Measurements from ENCODE around the gene TRAF3IP1. TPM values are rescaled to one million over a fixed set of nuclear protein-coding genes. Genes with fewer than 3 reads are reported as not detected.
"Not testable (repeated sequence)": the region's sequence is repeated elsewhere in the genome, so short reads cannot be mapped to it uniquely, and the experiment has no call there.

TRAF3IP1 gene
- total RNA-seq, 1 experiment from 2014 or later: 7.4 TPM

DNA sequence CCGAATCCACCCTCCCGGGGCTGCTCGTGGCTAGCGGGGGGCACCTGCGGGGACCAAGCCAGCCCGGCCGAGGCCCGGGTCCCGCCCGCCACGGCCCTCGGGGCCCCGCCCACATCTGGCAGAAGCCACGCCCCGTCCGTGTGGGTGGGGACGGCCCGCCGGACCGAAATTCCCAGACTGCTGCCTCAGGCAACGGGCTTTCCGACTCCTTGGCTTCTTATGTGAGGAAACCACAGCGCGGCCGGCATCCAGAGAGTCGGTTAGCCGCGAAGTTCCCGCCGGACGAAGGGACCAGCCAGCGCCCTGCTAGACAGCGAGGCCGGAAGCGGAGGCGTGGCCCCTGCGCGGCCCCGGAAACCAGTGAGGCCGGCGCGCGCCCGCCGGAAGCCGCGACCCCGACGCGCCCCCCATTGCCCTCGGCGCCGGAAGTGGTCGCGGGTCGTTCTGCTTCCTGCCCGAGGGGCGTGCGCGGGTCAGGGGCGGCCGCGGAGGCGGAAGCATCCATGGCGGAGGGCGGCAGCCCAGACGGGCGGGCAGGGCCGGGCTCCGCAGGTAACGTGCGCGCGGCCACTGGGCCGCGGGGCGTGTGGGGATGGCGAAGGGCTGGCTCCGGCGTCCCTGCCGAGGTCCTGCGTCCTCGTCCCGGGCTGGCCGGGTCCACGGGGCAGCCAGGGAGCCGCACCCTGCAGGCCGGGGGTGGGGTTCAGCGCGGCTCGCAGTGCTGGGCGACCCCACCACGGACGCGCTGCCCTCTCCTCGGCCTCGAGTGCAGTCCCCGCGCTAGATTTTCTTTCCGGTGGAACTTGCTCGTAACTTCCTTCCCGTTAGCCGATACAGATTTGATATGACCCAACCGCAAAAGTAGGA, 106.5 kb downstream of the TRAF3IP1 start, which contains the start of gene ASB1:
Gene ASB1, plus strand, starts transcription at position 360 of the 867 bp plus-strand sequence. Its CDS starts 144 bp downstream, at position 504.
- peak; percentile 80 for DNase-seq (ENCODE audit: low spot score)

DNA sequence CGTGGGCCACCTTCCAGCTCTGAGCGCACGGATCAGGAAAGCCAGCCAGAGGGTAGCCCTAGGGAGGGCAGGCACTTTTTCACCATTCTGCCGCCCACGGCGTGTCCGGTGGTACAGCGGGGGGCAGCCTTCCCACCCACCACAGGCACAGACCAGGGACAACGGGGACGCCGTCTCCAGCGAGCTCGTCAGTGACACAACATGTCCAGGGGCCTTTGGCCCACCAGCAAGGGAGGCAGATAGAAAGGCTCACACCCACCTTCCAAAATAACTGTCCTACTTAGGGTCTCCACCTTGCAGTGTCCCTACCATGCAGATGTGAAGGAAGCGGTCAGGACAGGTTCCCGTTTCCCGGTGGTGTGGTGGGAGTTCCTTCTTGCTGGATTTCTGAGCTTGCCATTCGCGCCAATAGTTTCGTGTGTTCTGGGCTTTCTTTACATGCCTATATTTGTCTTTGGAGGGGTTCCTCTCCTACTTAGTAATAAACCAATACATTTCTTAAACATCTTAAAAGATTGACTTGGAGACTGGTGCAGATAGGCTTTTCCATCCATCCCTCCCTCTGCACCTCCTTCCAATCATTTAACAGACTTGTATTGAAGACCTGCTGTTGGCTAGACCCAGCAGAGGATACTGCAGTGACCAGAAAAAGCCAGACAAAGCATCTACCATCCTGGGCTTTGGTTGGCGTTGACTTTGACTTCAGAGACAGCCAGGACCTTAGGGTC, 107.3 kb downstream of the TRAF3IP1 start:
- DNase-seq (ENCODE audit: low spot score): no peak

DNA sequence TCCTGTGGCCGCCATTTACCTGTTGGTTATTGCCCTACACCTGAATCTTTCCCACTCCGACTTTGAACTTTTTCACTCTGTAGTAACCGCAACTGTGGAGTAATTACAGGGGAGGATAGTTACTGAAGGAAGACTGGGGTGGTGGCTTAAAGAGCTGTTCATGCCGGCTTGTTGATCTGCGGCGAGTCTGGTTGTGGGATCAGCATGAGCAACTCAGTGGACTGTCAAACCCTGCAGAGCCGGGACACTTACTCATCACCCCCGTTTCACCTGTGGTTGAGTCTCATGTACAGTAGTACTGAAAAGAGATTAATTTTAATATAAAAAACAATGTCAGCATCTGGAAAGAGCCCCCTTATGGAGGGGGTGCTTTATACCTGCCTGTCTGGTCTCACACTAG, 108.5 kb downstream of the TRAF3IP1 start:
- DNase-seq (ENCODE audit: low spot score): no peak

DNA sequence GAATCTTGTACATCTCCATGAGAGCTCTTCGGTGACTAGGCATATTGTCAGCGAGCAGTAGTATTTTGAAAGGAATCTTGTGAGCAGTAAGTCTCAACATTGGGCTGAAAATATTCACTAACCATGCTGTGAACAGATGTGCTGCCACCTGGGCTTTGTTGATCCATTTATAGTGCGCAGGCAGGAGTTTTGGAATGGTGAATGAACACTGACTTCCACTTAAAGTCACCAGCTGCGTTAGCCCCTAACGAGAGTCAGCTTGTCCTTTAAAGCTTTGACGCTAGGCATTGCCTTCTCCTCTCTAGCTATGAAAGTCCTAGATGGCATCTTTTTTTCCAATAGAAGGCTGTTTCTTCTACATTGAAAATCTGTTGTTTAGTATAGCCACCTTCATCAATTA, 110.5 kb downstream of the TRAF3IP1 start:
- DNase-seq (ENCODE audit: low spot score): no peak

DNA sequence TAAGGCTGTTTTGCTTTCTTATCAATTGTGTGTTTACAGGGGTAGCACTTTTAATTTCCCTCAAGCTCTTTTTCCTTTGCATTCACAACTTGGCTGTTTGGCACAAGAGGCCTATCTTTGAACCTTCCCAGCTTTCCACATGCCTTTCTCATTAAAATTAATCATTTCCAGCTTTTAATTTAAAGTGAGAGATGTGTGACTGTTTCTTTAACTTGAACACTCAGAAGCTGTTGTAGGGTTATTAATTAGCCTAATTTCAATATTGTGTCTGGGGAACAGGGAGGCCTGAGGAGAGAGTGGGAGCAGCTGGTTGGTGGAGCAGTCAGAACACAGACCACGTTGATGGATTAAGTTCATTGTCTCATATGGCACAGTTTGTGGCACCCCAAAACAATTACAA, 111.1 kb downstream of the TRAF3IP1 start:
- DNase-seq (ENCODE audit: low spot score): no peak

DNA sequence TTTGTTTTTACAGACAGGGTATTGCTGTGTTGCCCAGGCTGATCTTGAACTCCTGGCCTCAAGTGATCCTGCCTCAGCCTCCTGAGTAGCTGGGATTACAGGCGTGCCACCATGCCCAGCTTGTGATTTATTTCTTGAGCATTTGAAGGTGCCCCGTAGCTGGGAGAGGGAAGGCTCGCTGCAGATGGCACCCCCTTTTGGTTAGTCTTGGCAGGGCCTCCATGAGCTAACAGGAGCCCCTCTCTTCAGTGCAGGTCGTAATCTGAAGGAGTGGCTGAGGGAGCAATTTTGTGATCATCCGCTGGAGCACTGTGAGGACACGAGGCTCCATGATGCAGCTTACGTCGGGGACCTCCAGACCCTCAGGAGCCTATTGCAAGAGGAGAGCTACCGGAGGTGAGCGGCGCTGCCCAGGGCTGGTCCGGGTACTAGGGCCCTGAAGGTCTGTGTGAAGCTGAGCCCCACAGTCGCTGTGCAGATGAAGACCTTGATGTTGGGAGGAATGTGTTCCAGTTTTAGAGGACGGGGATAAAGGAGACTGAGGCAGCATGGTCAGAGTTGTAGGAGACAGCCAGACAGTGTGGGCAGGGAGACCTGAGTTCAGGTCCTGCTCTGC, 113.1 kb downstream of the TRAF3IP1 start:
- DNase-seq (ENCODE audit: low spot score): no peak

DNA sequence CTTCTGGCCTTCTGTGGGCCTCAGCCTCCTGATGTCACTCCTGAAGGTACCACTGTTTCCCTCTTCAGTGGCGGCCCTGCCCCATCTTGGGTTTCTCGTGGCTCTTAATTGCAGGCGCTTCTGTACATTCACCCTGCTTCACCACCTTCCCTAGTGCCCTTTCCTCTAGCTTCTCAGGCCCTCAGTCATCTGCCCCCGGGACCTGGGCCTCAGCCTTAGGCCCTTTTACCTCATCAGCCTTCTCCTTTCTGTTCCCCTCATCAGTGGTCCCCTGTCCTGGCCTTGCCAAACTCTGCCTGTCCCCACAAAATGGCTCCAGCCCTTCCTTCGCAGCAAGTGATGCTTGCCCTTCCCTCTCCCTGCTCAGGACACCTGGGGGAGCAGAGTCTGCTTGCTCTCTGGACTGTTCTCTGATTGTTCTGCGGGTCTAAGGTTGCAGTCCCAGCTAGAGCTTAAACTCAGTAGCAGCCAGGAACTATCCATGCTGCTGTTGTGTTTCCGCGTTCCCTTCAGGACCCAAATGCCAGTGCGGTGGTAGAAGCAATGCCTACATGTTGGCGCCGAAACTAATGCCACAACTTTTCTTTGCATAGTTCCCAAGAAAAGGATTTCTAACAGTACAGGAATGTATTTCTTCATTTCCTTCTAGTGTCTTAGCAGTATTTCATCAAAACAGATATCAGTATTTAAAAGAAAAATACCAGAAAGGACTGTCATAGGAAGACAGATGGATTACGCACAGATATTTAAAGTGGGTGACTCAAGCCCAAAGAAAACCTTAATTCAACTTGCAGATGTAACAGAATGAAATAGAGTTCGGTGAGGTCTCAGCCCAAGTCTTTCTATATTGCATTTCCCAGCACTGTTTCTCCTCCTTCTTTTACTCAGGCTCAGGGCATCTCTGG, 113.9 kb downstream of the TRAF3IP1 start:
- DNase-seq (ENCODE audit: low spot score): no peak

DNA sequence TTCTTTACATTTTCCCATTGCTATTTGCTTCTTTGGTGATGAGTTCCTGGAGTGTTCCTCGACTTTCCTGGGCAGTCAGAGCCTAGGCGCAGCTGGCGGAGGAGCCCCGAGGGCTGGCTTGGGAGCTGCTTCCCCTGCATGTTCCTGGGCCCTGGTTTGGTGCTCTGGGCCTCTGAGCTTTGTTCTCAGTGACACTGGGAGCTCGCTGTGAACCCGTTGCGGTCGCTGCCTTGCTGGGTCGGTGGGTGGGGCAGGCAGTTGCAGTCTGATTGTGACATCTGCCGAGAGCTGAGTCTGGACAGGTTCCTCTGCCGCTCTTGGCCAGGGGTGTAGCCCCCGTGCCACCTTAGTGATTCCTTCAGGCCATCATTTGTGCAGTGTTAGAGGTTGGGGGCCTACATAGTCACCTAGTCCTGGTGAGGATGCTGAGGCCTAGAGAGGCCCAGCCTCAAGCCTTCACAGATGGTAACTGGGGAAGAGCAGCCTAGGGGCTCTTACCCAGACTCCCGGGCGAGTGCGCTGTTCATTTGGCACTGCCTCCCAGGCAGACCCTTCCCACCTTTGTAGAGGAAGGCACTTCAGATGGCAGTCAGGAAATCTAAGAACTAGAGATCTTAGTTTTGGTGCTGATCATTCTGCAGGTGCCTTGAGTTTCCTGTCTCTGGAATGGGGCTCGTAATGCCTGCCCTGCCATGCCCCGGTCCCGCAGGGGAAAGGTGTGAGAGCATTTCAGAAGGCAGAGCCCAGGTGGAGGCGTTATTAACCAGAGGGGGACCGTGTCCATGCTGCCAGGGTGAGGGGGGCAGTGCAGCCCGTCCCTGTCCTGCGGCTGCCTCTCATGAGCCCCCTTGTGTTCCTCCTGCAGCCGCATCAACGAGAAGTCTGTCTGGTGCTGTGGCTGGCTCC, 114.8 kb downstream of the TRAF3IP1 start:
- DNase-seq (ENCODE audit: low spot score): no peak

DNA sequence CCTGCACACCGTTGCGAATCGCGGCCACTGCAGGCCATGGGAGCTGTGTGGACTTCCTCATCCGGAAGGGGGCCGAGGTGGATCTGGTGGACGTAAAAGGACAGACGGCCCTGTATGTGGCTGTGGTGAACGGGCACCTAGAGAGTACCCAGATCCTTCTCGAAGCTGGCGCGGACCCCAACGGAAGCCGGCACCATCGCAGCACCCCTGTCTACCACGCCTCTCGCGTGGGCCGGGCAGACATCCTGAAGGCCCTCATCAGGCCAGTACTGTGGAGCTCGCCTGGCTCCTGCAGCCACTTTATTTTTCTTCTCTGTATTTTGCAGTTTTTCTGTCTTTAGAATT, 115.4 kb downstream of the TRAF3IP1 start:
- no peak for DNase-seq (ENCODE audit: low spot score)

DNA sequence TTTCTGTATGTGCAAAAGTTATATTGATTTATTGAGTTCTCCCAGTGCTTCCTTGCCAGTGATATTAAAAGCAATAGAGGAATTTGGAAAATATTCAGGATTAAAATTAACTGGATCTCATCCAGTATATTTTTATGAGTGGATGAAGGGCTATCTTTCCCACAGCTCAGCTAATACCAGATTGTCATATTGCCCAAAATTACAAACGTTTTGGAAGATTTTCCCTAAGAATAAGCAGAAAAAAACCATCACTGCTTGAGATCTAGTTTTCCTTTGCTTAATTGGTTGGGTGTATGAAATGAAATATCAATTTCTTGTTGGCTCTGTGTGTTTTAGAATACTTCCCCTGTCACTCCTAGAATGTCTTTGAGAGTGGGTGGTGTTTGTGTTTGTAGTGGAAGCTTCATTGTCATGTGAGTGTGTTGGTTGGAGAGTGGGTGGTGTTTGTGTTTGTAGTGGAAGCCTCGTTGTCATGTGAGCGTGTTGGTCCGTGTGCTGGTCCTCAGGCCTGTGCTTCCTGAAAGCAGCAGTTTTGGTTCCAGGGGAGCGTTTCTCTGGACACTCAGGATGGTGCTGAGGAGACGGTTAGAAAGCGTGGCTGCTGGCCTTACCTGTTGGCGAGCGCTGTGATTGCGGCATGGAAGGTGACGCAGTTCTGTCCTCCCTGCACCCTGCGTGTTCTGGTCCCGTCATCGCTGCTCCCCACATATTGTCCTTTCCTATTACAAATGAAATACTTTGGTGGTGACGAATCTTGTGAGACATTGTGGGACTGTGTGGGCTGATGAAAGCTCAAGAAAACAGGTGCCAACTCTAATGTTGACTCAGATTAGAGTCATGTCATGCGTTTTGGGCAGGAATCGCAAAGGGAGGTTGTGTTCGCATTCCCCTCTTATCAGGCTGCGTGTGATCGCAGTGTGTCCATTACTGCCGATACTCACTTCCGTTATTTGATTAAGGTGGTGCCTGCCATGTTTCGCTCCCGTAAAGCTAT, 118.8 kb downstream of the TRAF3IP1 start:
- DNase-seq (ENCODE audit: low spot score): peak; percentile 79

DNA sequence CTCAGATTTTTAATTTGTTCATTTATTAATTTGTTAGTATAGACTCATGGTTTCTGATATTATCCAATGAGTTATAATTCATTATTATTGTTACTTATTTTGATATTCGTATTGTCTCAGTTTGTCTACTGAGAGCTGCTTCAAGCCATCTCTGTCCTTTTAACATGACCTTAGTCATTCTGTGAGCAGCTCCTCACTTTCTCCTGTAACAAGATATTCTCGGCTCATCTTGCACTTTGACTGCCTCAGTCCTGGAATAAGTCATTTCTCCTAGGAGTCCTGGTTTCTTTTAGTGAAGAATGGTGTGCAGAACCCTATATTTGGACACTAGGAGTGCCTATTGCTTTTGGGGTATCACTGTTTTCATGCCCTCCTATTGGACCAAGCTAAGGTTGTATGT, 119.6 kb downstream of the TRAF3IP1 start:
- DNase-seq (ENCODE audit: low spot score): no peak

DNA sequence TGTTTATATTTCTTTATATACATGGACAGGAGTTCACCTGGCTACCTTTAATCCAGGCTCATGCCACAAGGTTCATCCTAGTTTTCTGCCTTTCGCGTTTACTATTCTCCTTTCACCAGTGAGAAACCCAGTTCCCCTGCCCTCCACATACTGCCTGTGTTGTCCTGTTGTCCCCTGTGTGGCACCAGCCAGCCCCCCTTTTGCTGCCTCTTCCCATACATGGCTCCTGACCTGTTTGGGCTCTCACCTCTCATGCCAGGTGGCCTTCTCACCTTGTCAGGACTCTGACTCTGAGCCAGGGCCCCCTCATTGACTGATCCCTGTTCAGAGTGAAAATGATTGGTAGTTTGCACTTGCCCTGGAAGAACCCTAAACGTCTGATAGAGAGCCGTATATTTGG, 120.0 kb downstream of the TRAF3IP1 start:
- no peak for DNase-seq (ENCODE audit: low spot score)

DNA sequence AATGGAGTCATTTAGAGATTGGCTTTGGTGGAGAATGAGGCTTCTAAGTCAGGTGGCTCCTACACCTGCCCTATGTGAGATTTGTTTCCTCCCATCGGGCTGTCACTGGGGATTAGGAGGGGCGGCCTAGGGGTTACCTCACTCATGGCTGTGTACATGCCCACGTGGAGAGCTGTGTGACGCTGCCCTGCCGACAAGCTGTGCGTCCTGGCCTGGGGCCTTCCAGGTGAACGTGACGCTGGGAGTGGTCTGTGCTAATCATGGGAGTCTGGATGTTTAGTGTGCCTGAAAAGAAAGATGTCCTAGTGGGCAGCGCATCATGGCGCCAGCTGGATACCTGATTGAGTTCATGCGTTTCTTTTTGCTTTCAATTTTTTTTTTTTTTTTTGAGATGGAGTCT, 120.4 kb downstream of the TRAF3IP1 start:
- no peak for DNase-seq (ENCODE audit: low spot score)

DNA sequence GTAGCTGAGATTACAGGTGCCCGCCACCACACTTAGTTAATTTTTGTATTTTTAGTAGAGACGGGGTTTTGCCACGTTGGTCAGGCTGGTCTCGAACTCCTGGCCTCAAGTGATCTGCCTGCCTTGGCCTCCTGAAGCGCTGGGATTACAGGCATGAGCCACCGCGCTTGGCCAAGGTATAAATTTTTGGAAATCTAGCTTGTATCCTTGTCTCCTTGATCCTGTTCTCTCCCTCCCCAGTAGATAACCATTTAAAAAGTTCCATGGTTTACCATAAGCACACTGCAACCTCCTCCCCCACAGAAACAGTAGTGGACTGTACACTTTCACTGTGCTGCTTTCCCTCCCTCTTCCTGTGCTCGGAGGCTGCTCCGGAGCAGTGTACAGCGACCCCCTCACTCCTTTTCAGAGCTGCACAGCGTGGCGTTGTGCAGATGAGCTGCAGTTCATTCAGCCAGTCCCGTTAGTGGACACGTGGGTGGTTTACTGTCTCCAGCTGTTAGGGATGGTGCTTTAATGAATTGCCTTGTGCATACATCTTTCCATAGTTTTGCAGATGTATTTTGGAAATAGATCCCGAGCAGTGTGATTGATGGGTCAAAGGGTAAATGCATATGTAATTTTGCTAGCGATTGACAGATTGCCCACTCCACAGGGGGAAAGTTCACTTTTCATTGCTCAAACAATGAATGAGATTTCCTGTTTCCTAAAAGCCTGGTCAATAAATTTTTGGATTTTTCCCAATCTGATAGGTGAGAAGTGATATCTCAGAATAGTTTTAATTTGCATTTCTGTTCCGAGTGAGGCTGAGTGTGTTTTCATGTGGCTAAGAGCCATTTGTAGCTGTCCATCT, 121.2 kb downstream of the TRAF3IP1 start:
- DNase-seq (ENCODE audit: low spot score): no peak

DNA sequence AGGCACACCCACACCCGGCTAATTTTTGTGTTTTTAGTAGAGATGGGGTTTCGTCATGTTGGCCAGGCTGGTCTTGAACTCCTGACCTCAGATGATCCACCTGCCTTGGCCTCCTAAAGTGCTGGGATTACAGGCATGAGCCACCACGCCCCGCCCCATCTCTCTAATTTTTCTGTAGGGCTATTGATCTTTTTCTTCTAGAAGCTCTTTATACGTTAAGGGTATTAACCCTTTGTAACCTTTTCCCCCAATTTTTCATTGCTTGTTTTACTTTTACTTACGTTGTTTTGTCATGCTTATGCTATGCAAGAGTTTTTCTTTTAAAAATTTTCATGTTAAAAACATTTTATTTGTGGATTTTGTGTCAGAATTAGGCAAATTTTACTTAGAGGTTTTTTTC, 121.9 kb downstream of the TRAF3IP1 start:
- DNase-seq (ENCODE audit: low spot score): not testable (repeated sequence)

DNA sequence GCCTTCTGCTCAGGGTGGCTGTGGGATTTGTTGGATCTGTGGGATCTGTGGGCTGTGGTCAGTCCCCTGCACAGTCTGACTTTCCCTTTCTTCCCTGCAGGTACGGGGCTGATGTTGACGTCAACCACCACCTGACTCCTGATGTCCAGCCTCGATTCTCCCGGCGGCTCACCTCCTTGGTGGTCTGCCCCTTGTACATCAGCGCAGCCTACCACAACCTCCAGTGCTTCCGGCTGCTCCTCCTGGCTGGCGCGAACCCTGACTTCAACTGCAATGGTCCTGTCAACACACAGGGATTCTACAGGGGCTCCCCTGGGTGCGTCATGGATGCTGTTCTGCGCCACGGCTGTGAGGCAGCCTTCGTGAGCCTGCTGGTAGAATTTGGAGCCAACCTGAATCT, 123.9 kb downstream of the TRAF3IP1 start:
- DNase-seq (ENCODE audit: low spot score): no peak

DNA sequence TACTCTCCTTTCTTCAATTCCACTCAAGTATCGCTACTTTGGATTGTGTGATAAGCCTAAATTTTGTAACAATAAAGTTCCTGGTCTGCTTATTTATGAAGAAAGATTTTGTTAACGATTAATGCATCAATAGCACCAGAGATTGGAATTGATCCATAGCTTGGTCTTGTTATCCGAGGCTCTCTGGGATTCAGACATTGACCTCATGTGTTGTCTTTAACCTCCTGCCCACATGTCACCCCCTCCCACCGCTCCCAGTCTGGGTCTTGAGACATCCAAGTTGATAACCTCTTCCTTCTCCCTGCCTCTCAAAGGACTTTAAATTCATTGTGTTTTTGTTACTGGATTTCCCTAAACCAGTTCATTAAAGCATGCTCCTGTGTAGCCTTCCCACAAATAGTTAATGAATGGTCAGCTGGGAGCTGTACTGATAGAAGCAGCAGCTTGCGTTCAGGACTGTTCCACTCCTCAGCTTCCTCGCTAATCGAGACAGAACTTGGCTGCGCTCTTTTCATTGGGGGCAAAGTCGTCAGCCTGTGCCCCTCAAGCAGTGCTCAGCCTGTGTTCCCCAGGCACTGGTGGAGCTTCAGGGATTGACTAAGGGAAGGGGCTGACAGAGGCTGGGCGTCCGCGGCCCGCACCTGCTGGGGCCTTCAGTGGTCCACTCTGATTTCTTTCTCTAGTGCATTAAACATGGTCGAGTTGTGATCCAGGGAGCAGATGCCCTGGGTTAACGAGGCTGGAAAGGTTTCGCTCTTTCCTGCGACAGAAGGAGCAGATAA, 125.3 kb downstream of the TRAF3IP1 start:
- DNase-seq (ENCODE audit: low spot score): no peak

DNA sequence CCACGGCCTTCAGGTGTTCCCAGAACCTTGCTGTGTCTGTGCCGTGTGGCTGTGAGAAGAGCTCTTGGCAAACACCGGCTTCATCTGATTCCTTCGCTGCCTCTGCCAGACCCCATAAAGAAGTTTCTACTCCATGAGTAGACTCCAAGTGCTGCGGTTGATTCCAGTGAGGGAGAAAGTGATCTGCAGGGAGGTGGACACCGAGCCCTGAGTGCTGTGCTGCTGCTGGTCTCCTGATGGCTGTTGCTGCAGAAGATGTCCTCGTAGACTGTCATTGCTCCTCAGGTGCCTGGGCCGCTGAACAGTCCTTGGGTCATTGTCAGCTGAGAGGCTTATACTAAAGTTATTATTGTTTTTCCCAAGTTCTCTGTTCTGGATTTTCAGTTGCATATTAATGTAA, 126.1 kb downstream of the TRAF3IP1 start:
- no peak for DNase-seq (ENCODE audit: low spot score)
